HUES48 (cell line): Measurements from ENCODE around the gene RUVBL2.

Source experiments
- H3K27ac ChIP-seq: one replicate; pipeline ENCODE4 v1.7.0; 2013; ENCODE audit warnings: low read depth, low read length, inconsistent platforms
- H3K27me3 ChIP-seq: 2 replicates; pipeline ENCODE4 v1.6.1; 2013; ENCODE audit warnings: mild to moderate bottlenecking, low read length; ENCODE audit not compliant: control insufficient read depth, insufficient read depth
- H3K36me3 ChIP-seq: 2 replicates; pipeline ENCODE4 v1.6.1; 2013; ENCODE audit warnings: low read length; ENCODE audit not compliant: control insufficient read depth, insufficient read depth
- H3K4me1 ChIP-seq: 2 replicates; pipeline ENCODE4 v1.6.1; 2013; ENCODE audit warnings: mild to moderate bottlenecking, low read length; ENCODE audit not compliant: control insufficient read depth, insufficient read depth
- H3K4me3 ChIP-seq: 2 replicates; pipeline ENCODE4 v1.5.1; 2013; ENCODE audit warnings: mild to moderate bottlenecking, low read depth, low read length
- H3K9ac ChIP-seq: 2 replicates; pipeline ENCODE4 v1.6.1; 2013; ENCODE audit warnings: mild to moderate bottlenecking, low read depth, low read length, moderate library complexity
- H3K9me3 ChIP-seq: 2 replicates; pipeline ENCODE4 v1.6.1; 2013; ENCODE audit warnings: low read length; ENCODE audit not compliant: control insufficient read depth, insufficient read depth

RUVBL2 gene

GRCh38 chr19:48965040-48965805, 28.5 kb upstream of the RUVBL2 start, which contains the start of gene FTL:
FTL (plus strand) TSS chr19:48965309; CDS start chr19:48965508, 199 bp downstream.
- H3K9me3 ChIP-seq, result no peaks in the 10 kb centered on the region
- peak within 1 kb of the TSS; percentile 87 for H3K27ac ChIP-seq
- peaks cover 33% of the 10 kb centered on the region for H3K36me3 ChIP-seq
- peaks cover 19% of the 10 kb centered on the region for H3K4me1 ChIP-seq
- peak within 1 kb of the TSS; percentile 90 for H3K9ac ChIP-seq
- no peaks in the 10 kb centered on the region for H3K27me3 ChIP-seq
- H3K4me3 ChIP-seq, result peak within 1 kb of the TSS; percentile 95

GRCh38 chr19:48965806-48966540, 27.7 kb upstream of the RUVBL2 start:
- peak overlapping the region; percentile 95 for H3K4me3 ChIP-seq
- peaks cover 19% of the 10 kb centered on the region for H3K4me1 ChIP-seq
- H3K9ac ChIP-seq, result peak overlapping the region; percentile 90
- H3K27me3 ChIP-seq, result no peaks in the 10 kb centered on the region
- peaks cover 38% of the 10 kb centered on the region for H3K36me3 ChIP-seq
- H3K9me3 ChIP-seq, result no peaks in the 10 kb centered on the region
- peak overlapping the region; percentile 87 for H3K27ac ChIP-seq

GRCh38 chr19:48966541-48967345, 26.9 kb upstream of the RUVBL2 start:
- peaks cover 19% of the 10 kb centered on the region for H3K4me1 ChIP-seq
- H3K27ac ChIP-seq, result peak overlapping the region; percentile 87
- no peaks in the 10 kb centered on the region for H3K27me3 ChIP-seq
- H3K9me3 ChIP-seq, result no peaks in the 10 kb centered on the region
- H3K9ac ChIP-seq, result 0 out of 2 replicates have a peak overlapping the region, but pooled peaks have one; percentile 90
- H3K4me3 ChIP-seq, result peak overlapping the region; percentile 95
- H3K36me3 ChIP-seq, result peaks cover 38% of the 10 kb centered on the region

GRCh38 chr19:48967346-48968178, 26.1 kb upstream of the RUVBL2 start:
- Histone ChIP-seq H3K9me3 (no peaks in the 10 kb centered on the region), H3K36me3 (peaks cover 38% of the 10 kb centered on the region), H3K4me1 (peaks cover 19% of the 10 kb centered on the region), H3K27ac (no peak overlapping the region), H3K27me3 (no peaks in the 10 kb centered on the region), H3K4me3 (no peak overlapping the region), H3K9ac (no peak overlapping the region)

GRCh38 chr19:48968179-48968661, 25.5 kb upstream of the RUVBL2 start:
- H3K4me1 ChIP-seq, result peaks cover 18% of the 10 kb centered on the region
- no peaks in the 10 kb centered on the region for H3K9me3 ChIP-seq
- no peak overlapping the region for H3K27ac ChIP-seq
- H3K4me3 ChIP-seq, result no peak overlapping the region
- no peaks in the 10 kb centered on the region for H3K27me3 ChIP-seq
- H3K9ac ChIP-seq, result no peak overlapping the region
- peaks cover 41% of the 10 kb centered on the region for H3K36me3 ChIP-seq

GRCh38 chr19:48968813-48969218, 24.9 kb upstream of the RUVBL2 start:
- H3K4me1 ChIP-seq, result peaks cover 13% of the 10 kb centered on the region
- H3K27me3 ChIP-seq, result no peaks in the 10 kb centered on the region
- no peak overlapping the region for H3K4me3 ChIP-seq
- H3K36me3 ChIP-seq, result peaks cover 45% of the 10 kb centered on the region
- H3K27ac ChIP-seq, result no peak overlapping the region
- no peak overlapping the region for H3K9ac ChIP-seq
- H3K9me3 ChIP-seq, result no peaks in the 10 kb centered on the region

- H3K4me3 ChIP-seq, result no peak overlapping the region
- no peak overlapping the region for H3K27ac ChIP-seq
- H3K4me1 ChIP-seq, result peaks cover 6% of the 10 kb centered on the region
- peaks cover 52% of the 10 kb centered on the region for H3K36me3 ChIP-seq
- H3K27me3 ChIP-seq, result no peaks in the 10 kb centered on the region
- H3K9me3 ChIP-seq, result no peaks in the 10 kb centered on the region
- H3K9ac ChIP-seq, result no peak overlapping the region
These were observed 24.2 kb upstream of the RUVBL2 start for GRCh38 chr19:48969276-48970138.

GRCh38 chr19:48970139-48970766, 23.4 kb upstream of the RUVBL2 start:
- Histone ChIP-seq H3K9ac (no peak overlapping the region), H3K36me3 (peaks cover 54% of the 10 kb centered on the region), H3K4me1 (peaks cover 5% of the 10 kb centered on the region; the same call in 1 of the 2 replicates), H3K9me3 (no peaks in the 10 kb centered on the region), H3K4me3 (no peak overlapping the region), H3K27me3 (no peaks in the 10 kb centered on the region), H3K27ac (no peak overlapping the region)

GRCh38 chr19:48970923-48971395, 22.7 kb upstream of the RUVBL2 start:
- H3K9me3 ChIP-seq, result no peaks in the 10 kb centered on the region
- peaks cover 53% of the 10 kb centered on the region for H3K36me3 ChIP-seq
- H3K27me3 ChIP-seq, result no peaks in the 10 kb centered on the region
- H3K27ac ChIP-seq, result no peak overlapping the region
- H3K9ac ChIP-seq, result no peak overlapping the region
- H3K4me1 ChIP-seq, result peaks cover 4% of the 10 kb centered on the region; the same call in 1 of the 2 replicates
- H3K4me3 ChIP-seq, result no peak overlapping the region
